Endodermal cell (in vitro differentiated cells): Measurements from ENCODE around the gene CEACAM1. TPM values are rescaled to one million over a fixed set of nuclear protein-coding genes. Genes with fewer than 3 reads are reported as not detected.

Experiments used
- DNase-seq: peaks from one replicate; pipeline ENCODE4 v3.0.0-alpha.2; 2017
- H3K27ac ChIP-seq: 2 replicates; pipeline ENCODE4 v1.5.1; 2013; ENCODE audit warnings: mild to moderate bottlenecking, low read depth, low read length, moderate library complexity
- H3K27me3 ChIP-seq: 2 replicates; pipeline ENCODE4 v1.6.1; 2013; ENCODE audit warnings: mild to moderate bottlenecking, low read length, moderate library complexity; ENCODE audit not compliant: insufficient read depth, control insufficient read depth, poor library complexity, severe bottlenecking
- H3K36me3 ChIP-seq: 2 replicates; pipeline ENCODE4 v1.7.0; 2013; ENCODE audit warnings: mild to moderate bottlenecking, low read length, moderate library complexity; ENCODE audit not compliant: control insufficient read depth, insufficient read depth
- H3K4me1 ChIP-seq: one replicate; pipeline ENCODE4 v1.7.0; 2013; ENCODE audit warnings: low read length; ENCODE audit not compliant: control insufficient read depth, insufficient read depth
- H3K4me3 ChIP-seq: 2 replicates; pipeline ENCODE4 v1.5.1; 2013; ENCODE audit warnings: mild to moderate bottlenecking, low read length, moderate library complexity
- H3K9ac ChIP-seq: 2 replicates; pipeline ENCODE4 v1.6.1; 2013; ENCODE audit warnings: mild to moderate bottlenecking, low read length, moderate library complexity; ENCODE audit not compliant: poor library complexity, severe bottlenecking; ENCODE audit errors: extremely low read depth
- H3K9me3 ChIP-seq: 2 replicates; pipeline ENCODE4 v1.6.1; 2013; ENCODE audit warnings: mild to moderate bottlenecking, low read length, moderate library complexity; ENCODE audit not compliant: control insufficient read depth
- H3K27ac Mint-ChIP-seq: 2 replicates; pipeline ENCODE4 v1.8.0; 2020; ENCODE audit warnings: mixed read lengths
- H3K27me3 Mint-ChIP-seq: 2 replicates; pipeline ENCODE4 v1.8.0; 2021; ENCODE audit warnings: mild to moderate bottlenecking, mixed read lengths; ENCODE audit not compliant: insufficient read depth
- H3K36me3 Mint-ChIP-seq: 2 replicates; pipeline ENCODE4 v1.8.0; 2020; ENCODE audit warnings: low read depth, mixed read lengths
- H3K4me1 Mint-ChIP-seq: 2 replicates; pipeline ENCODE4 v1.8.0; 2020; ENCODE audit warnings: mixed read lengths
- H3K4me3 Mint-ChIP-seq: 2 replicates; pipeline ENCODE4 v1.8.0; 2020; ENCODE audit warnings: mild to moderate bottlenecking, moderate library complexity, mixed read lengths
- H3K9me3 Mint-ChIP-seq: 2 replicates; pipeline ENCODE4 v1.8.0; 2020; ENCODE audit warnings: mild to moderate bottlenecking, mixed read lengths
- CTCF ChIP-seq: fragments of 200-600 bp; sonication (generic); conservative IDR thresholded peaks from 2 replicates; pipeline ENCODE4 v1.5.0; 2021; ENCODE audit warnings: antibody characterized with exemption, mild to moderate bottlenecking
- WGBS, 2 experiments: methylation state at CpG; one replicate each; pipeline versions ENCODE4 v1.1.5 to v1.1.7; 2013; ENCODE audit warnings: missing lambda C conversion rate in 2 of 2, mixed read lengths in 1 of 2; ENCODE audit not compliant: insufficient coverage in 1 of 2, insufficient read length in 1 of 2; 5-methylcytosine and 5-hydroxymethylcytosine counted together
- total RNA-seq, 2 donors: library from RNA; stranded (reverse); fragmentation: NEBNext Ultra II Directional in 1 of 2; extraction: Animal tissue kit (Norgen Biotek cat#: 25700) in 1 of 2; gene quantifications; 2 replicates in 1 of 2; 3 replicates in 1 of 2; pipeline ENCODE4 v1.2.1, GENCODE V29; 2021

The CEACAM1 gene
- total RNA-seq, 2 donors from 2014 or later = 1.0 to 1.5 TPM

DNA sequence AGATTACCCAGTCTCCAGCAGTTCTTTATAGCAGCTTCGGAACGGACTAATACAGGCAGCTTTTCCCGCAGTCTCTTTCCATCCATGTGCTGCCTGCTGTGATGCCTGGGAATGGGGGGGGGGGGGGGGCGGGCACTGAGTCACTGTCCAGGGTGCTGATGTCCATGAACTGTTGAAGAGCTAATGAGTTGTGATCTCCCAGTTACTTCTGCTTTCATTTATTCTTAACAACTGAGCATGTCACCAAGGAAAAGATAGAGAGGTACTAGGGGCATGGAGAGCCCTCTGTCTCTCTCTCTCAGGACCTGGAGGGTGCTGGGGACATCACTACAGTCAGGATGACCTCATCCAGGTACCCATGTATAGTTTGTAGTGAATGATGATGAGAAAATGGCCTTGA lies 20.3 kb upstream of the CEACAM1 start:
- H3K27me3 ChIP-seq = no peaks in the 10 kb centered on the region
- H3K36me3 ChIP-seq = no peaks in the 10 kb centered on the region
- no peak for TF ChIP-seq CTCF
- Mint-ChIP-seq H3K4me1 (no peaks in the 10 kb centered on the region), H3K4me3 (no peak overlapping the region), H3K27ac (no peak overlapping the region), H3K9me3 (peaks cover 34% of the 10 kb centered on the region), H3K36me3 (no peaks in the 10 kb centered on the region), H3K27me3 (peaks cover 40% of the 10 kb centered on the region)
- no peaks in the 10 kb centered on the region for H3K4me1 ChIP-seq
- H3K9ac ChIP-seq = no peak overlapping the region
- peaks cover 12% of the 10 kb centered on the region for H3K9me3 ChIP-seq
- no peak for DNase-seq
- WGBS, 2 experiments = 82% methylated on average over 3 of the region's 4 CpGs; no CpG with 5 or more reads in 1 of the 2 experiments
- H3K4me3 ChIP-seq = no peak overlapping the region
- no peak overlapping the region for H3K27ac ChIP-seq

- peaks cover 40% of the 10 kb centered on the region for H3K27me3 Mint-ChIP-seq
- no peak overlapping the region for H3K27ac Mint-ChIP-seq
- TF ChIP-seq CTCF = no peak
- no peaks in the 10 kb centered on the region for H3K27me3 ChIP-seq
- peaks cover 34% of the 10 kb centered on the region for H3K9me3 Mint-ChIP-seq
- peaks cover 12% of the 10 kb centered on the region for H3K9me3 ChIP-seq
- 49 to 85% methylated on average over 2 of the region's 2 CpGs for WGBS, 2 experiments
- no peaks in the 10 kb centered on the region for H3K4me1 Mint-ChIP-seq
- no peaks in the 10 kb centered on the region for H3K36me3 ChIP-seq
- no peaks in the 10 kb centered on the region for H3K36me3 Mint-ChIP-seq
- H3K4me3 ChIP-seq = no peak overlapping the region
- H3K27ac ChIP-seq = no peak overlapping the region
- no peaks in the 10 kb centered on the region for H3K4me1 ChIP-seq
- DNase-seq = no peak
- H3K9ac ChIP-seq = no peak overlapping the region
- H3K4me3 Mint-ChIP-seq = no peak overlapping the region
Observed at GRCh38 chr19:42547929-42548328, 19.6 kb upstream of the CEACAM1 start.

- 83 to 87% methylated on average over 1 to 4 of the region's 4 CpGs for WGBS, 2 experiments
Observed at GRCh38 chr19:42546831-42547500, 18.7 kb upstream of the CEACAM1 start.

More at GRCh38 chr19:42546831-42547500, 18.7 kb upstream of the CEACAM1 start:
- no peak overlapping the region for H3K27ac Mint-ChIP-seq
- Histone ChIP-seq H3K4me3 (no peak overlapping the region), H3K27ac (no peak overlapping the region), H3K9ac (no peak overlapping the region), H3K4me1 (no peaks in the 10 kb centered on the region), H3K36me3 (no peaks in the 10 kb centered on the region), H3K27me3 (no peaks in the 10 kb centered on the region), H3K9me3 (peaks cover 12% of the 10 kb centered on the region)
- DNase-seq = no peak
- peaks cover 40% of the 10 kb centered on the region for H3K27me3 Mint-ChIP-seq
- peaks cover 33% of the 10 kb centered on the region for H3K9me3 Mint-ChIP-seq
- H3K4me3 Mint-ChIP-seq = no peak overlapping the region
- no peaks in the 10 kb centered on the region for H3K4me1 Mint-ChIP-seq
- no peaks in the 10 kb centered on the region for H3K36me3 Mint-ChIP-seq
- no peak for TF ChIP-seq CTCF
